Stimulated activated CD8-positive, alpha-beta memory T cell treated with anti-CD3 and anti-CD28 coated beads, Interleukin-7, amount 100 ng/mL, for 48 hours (primary cell): ENCODE data around the gene ZMIZ2.
"Not testable (repeated sequence)": the region's sequence is repeated elsewhere in the genome, so short reads cannot be mapped to it uniquely, and the experiment has no call there.

Experiments used
- DNase-seq, 2 donors: peaks; one replicate each; pipeline ENCODE4 v3.0.0-alpha.2; 2020; ENCODE audit warnings: low read depth in 1 of 2; ENCODE audit errors: extremely low read depth in 1 of 2

The ZMIZ2 gene

DNA sequence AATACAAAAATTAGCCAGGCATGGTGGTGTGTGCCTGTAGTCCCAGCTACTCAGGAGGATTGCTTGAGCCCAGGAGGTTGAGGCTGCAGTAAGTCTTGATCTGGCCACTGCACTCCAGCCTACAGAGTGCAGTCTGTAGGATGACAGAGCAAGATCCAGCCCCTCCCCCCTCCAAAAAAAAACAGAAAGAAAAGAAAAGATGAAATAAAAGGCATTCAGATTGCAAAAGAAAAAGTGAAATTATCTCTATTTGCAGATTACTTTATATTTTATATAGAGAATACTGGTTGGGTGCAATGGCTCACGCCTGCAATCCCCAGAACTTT lies 20.7 kb upstream of the ZMIZ2 start:
- no peak for DNase-seq

DNA sequence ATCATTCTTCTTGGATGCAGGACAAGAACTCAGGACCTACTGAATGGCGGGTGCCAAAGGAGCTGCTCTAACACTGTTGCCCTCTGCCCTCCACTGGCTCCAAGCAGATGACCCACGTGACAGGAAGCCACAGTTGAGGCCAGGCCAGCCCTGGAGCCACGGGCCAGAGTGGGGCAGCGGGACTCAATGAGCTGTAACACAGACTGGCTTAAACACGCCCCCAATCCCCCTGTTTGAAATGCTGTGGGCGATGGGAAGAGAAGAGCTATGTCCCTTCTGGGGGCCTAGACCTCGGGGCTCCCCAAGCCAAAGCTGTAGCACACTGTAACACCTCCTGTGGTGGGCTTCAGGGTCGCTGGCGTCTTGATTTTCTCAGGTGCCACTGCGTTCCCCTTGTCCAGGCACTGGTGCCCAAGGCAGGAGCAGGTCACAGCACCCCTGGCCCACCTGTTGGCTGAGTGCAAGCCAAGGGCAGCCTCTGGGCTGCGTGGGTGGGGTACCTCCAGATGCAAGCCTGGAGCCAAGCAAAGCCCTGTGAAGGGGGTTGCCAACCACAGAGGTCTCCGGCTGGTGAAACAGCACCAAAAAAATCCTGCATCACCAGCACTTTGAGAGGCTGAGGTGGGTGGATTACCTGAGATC lies 18.6 kb upstream of the ZMIZ2 start:
- no peak for DNase-seq

DNA sequence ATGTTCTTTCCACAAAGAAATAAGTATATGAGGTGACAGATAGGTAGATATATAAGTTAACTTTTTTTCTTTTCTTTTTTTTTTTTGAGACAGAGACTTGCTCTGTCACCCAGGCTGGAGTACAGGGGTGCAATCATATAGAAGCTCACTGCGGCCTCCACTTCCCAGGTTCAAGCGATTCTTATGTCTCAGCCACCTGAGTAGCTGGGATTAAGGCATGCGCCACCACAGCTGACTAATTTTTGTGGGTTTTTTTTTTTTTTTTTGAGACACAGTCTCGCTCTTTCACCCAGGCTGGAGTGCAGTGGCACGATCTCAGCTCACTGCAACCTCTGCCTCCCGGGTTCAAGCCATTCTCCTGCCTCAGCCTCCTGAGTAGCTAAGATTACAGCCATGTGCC lies 15.7 kb upstream of the ZMIZ2 start:
- DNase-seq = not testable (repeated sequence)

DNA sequence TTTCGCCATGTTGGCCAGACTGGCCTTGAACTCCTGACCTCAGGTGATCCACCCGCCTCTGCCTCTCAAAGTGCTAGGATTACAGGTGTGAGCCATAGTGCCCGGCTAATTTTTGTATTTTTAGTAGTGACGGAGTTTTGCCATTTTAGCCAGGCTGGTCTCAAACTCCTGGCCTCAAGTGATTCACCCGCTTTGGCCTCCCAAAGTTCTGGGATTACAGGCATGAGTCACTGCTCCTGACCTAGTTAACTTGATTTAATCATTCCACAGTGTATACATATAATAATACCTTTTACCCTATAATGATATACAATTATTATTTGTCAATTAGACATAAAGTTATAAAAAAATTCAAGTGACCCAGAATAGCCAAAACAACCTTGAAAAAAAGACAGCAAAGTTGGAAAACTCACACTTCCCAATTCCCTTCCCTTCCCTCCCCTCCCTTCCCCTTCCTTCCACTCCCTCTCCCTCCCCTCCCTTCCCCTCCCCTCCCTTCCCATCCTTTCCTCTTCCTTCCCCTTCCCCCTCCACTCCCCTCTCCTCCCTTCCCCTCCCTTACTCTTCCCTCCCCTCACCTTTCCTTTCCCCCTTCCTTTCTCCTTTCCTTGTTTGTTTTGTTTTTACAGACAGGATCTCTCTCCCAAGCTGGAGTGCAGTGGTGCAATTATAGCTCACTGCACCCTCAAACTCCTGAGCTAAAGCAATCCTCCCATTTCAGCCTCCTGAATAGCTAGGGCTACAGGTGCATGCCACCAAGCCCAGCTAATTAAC lies 14.8 kb upstream of the ZMIZ2 start:
- no peak for DNase-seq

DNA sequence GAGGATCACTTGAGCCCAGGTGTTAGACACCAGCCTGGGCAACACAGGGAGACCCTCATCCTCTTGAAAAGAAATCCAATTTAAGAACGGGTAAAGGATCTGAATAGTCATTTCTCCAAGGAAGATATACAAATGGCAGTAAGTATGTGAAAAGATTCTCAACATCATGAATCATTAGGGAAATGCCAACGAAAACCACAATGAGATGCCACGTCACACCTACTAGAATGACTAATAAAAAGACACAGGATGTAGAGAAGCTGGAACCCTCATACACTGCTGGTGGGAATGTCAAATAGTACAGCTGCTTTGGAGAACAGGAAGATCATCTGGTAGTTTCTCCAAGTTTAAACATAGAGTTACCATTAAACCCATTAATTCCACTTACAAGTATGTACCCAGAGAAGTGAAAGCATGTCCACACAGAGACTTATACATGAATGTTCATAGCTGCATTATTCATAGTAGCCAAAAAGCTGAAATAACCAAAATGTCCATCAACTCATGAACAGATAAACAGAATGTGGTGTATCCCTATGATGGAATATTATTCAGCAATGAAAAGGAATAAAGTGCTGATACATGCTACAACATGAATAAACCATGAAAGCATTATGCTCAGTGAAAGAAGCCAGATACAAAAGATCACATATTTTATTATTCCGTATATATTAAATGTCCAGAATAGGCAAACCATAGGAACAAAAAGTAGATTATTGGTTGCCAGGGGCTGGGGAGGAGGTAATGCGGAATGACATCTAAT lies 13.1 kb upstream of the ZMIZ2 start:
- peak in 1 of 2 donors; percentile 34 for DNase-seq

DNA sequence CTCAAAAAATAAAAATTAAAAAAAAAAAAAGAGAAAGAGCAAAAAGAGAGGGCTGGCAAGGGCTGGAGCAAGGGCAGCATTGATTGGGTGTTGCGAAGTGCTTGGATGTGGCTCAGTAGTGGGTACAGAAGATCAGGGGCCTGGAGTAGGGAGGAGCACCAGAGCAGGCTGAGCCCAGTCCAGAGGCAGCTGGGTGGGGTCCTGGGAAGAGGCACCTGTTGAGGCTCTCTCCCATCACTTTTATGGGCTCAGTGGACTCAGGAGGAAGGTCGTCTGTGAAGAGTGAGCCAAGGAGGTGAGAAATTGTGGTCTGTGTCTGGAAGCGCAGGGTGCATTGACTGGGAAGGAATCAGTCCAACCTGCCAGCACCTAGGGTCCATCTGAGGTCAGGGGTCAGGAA lies 11.8 kb upstream of the ZMIZ2 start:
- DNase-seq = no peak

DNA sequence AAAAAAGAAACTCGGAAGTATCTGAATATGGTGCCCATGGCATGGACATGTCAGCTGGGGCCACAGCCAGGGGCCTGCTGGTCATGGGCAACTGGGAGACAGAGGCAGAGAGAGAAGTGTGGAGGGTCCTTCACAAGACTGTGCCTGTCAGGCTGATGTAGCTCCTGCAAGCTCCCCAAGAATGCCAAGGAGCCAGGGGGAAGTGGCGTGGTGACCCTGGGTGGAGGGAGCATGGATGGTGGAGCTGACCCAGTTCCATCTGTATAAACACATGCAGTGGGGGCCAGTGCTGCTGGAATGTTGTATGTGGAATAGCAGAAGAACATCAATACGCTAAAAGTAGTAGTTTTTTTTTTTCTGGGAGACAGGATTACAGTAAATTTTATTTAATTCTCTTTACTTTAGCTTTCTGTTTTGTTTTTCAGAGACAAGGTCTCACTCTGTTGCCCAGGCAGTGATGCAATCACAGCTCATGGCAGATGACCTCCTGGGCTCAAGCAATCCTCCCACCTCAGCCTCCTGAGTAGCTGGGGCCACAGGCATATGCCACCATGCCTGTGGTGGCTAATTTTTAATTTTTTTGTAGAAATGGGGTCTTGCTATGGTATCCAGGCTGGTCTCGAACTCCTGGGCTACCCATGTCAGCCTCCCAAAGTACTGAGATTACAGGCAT lies 10.5 kb upstream of the ZMIZ2 start:
- DNase-seq = no peak

DNA sequence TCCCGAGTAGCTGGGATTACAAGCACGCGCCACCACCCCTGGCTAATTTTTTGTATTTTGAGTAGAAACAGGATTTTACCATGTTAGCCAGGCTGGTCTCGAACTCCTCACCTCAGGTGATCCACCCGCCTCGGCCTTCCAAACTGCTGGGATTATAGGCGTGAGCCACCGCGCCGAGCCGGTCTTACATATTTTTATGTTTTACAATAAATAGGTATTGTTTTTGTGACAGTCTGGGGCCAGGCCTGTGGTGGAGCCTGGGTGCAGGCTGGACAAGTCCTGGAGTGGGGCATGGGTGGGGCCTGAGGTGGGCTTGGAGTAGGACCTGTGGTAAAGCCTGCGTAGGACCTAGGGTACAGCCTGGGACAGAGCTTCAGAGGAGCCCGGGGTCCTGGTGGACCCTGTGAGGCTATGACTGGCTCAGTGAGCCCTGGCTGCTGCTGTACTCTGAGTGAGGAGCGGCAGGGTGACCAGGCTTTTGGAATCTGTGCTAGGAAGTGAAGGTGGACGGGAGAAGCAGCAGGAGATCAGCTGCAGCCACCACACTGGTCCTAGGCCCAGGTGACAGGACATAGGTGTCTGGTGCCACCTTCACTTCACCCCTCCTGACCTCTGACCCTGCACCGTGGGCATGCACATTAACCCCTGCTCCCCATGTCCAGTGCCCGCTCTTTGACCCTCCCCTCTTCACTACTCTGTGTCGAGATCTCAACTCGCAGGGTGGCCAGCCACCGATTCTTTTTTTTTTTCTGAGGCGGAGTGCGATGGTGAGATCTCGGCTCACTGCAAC lies 9.6 kb upstream of the ZMIZ2 start:
- DNase-seq = no peak

DNA sequence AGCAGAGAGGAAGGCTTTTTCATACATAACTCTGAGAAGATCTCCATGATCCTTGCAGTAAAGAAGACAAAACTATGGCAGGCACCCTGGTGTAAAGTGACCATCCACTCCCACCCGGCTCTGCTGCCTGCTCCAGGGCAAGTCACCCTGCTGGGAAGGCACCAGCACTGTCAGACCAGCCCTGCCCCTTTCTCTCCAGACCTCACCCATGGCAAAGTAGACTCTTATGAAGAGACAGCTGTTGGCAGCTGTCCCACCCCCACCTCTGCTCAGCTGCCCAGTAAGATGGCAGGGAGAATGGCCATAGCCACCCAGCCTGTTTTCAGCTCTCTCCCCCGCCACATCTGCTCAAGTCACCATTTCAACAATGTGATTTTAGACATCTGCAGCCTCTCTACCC lies 8.6 kb upstream of the ZMIZ2 start:
- no peak for DNase-seq

DNA sequence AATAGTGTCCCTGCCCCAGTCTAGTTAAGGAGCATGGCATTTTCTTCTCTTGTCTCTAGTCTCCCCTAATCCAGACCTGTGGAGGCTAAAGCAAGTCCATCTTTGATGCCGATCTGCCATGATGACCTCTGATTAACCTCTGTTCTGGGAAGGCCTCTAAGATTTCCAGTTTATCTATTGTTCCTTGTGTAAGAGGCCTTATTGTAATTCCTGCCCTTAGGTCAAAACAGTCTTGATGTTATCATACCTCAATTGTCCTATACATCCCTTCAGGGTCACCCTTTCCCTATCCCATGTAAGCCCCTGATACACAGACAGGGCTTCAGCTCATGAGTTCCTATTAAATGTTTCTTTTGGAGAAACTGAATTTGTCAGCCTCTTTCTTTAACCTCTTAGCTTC lies 4.9 kb upstream of the ZMIZ2 start:
- no peak for DNase-seq

DNA sequence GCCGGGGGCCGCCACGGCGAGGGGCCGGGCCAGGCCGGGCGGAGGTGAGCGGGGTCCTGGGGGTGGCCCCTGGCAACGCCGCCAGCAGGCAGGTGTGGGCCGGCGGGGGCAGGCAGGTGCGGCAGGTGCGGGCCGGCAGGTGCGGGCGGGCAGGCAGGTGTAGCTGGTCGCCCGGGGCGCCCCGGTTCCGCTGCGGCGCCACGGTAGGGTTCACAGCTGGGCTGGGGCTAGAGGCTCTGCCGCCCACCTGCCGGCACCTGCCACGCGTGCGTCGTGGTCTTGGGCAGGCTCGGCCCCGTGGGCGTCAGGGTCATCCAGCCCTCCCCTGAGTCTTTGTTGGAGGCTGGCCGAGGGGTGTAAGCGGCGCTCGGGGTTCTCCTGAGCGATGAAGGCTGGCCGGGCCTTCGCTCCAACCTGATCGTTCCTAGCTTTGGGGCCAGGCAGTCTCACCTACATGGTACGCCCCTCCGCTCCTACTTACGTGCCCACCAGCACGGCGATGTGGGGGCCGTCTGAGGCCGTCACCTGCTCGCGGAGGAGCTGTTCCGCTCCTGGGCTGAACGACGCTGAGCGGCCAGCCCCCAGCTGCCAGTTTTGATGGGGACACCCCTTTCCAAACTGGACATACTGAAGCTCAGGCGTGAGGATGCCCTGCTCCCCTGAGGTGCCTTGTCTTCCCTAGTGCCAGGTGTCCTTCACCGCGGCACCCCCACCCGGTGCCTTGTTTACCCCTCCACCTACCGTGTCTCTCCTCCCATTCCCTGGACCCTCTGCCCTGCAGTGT lies 493 bp downstream of the ZMIZ2 start:
- no peak for DNase-seq

DNA sequence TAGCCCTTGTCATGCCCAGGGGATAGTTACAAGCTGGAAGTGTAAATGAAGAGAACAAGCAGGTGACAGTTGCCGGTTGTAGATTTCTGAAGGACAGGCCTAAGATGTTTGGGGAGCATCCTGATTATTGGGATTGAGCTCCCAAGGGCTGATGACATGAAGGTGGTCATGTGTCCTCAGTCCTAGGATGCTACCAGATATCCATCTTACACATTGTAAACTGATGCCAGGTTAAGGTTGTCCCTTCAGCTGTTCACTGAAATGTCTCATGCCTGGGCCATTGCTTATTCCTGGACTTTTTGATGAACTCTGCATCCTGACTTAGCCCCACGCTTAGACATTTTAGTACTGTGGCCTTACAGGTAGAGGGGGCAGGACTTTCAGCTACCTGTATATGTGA lies 1.3 kb downstream of the ZMIZ2 start:
- no peak for DNase-seq

DNA sequence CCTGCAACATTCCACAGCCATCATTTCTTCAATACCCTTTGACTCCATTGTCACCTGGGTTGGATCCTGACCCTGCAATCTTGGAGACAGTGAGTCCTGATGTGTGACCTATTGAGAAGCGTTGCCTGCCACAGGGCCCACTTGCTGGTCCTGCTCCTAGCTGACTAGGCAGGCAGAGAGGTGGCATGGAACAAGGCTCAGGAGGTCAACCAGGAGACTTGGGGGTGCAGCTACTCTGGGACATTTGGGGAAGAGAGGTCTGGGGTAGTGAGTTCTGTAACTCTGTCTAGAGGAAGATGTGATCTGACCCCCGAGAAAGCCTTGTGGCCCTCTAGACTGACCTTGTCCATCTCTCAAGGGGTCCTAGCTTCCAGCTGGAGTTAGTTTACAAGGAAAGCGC lies 1.8 kb downstream of the ZMIZ2 start:
- DNase-seq = no peak

DNA sequence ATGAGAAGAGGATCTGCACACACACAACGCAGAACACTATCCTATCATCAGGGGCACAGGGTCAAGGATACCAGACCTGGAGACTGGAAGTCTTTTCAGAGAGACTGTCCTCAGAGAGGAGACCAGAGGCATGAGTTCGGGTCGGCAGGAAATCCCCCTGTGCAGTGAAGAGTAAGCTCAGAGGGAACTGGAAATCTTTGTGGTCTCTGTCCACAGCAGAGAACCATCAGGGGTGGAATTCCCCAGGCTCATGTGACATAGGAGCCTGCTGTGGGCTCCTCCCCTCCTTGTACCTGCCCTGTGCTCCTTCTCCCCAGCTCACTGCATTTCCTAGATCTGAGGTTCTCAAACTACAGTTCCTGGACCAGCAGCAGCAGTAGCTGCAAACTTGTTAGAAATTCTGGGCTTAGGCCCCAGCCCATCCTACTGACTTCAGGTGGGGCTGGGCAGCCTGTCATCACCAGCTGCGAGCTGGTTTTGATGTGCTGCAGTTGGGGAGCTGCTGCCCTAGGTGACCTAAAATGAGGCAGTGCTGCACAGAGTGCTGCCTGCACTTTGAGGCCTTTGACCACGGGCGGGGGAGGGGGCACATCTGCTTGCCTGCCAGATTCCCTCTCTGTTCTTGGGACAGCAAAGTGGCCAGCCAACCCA lies 2.4 kb downstream of the ZMIZ2 start:
- peak in 1 of 2 donors; percentile 29 for DNase-seq

DNA sequence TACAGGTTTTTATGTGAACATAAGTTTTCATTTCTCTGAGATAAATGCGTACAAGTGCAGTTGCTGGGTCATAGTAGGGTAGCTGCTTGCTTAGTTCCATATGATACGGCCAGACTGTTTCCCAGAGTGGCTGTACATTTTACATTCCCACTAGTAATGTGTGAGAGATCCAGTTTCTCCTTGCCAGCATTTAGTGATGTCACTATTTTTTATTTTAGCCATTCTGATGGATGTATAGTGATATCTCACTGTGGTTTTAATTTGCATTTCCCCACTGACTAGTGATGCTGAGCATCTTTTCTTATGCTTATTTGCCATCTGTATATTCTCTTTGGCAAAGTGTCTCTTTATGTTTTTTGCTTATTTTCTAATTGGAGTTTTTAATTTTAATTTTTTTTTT lies 4.2 kb downstream of the ZMIZ2 start:
- DNase-seq = no peak

DNA sequence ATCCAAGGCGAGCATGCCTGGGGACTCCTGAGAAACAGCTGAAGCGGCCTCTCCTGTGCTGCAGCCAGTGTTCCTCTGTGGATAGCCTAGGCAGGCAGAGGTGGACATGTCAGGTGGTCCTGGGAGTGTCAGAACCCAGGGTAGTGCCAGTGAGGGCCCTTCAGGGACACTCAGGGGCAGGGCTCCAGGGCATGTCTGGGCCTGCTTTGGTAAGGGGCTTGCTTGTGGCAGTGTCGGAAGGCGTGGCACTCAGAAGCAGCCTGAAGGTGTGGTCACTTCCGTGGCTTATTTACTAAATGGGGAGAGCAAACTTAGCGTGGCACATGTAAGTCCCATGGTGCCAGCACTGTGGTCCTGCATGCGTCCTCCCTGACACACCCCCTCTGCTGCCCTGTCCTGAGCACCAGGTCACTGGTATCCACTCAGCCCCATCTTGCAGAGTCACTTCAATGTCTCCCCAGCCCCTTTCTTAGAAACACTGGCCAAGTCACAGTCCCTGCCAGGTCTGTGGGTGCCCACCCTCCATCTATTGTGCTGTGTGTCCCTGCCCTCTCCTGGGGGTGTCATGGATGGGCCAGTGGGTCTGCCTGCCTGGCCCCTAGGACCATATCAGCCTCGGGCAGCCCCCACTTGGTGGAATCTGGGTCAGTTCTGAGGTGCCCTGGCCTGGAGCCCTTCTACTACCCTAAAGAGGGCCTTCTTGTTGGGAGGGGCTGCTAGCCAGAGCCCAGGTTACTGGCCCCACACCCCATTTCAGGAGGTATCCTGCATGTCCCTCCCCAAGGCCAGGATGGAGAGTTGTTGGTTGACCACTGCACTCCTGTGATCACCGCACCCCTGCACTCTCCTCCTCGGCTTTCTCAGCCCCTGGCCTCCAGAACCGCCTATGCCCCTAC lies 6.4 kb downstream of the ZMIZ2 start:
- DNase-seq = no peak

DNA sequence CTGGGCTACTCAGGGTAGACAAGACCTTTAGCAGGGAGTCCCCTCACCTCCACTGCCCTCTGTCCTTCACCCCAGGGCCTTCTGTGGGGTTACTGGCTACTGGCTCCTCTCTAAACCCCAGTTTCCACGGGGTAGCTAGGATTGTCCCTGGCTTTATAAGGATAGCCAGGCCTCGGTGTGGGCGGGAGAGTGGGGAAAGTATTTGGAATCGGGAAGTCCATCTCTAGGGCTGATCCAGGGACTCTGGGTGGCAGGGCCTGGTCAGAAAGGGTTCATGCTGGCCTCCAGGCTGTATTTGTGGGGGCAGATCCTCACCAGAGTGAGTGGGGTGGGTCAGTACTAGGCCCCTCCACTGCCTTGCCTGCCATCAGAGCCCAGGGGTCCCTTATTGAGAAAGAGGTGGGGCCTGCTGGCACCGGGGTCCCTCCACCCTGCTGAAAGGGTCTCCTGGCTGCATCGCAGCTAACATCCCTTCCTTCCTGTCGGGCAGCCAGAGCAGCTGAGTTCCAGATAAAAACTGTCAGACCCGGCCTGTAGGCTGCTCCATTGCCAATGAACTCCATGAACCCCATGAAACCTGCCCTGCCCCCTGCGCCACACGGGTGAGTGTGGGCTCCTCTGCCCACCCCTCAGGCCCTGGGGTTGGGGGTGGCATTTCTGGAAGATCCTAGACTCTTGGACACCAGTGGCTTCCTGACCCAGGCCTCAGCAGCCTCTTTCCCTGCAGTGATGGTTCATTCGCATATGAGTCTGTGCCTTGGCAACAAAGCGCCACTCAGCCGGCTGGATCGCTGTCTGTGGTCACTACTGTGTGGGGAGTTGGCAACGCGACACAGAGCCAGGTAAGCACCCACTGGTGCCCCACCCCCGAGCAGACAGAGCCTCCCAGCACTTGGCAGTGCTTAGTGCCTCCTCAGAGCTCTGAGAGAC lies 7.3 kb downstream of the ZMIZ2 start:
- DNase-seq = no peak
